Measurements from ENCODE around the gene ANKAR.
"Not testable (repeated sequence)": the region's sequence is repeated elsewhere in the genome, so short reads cannot be mapped to it uniquely, and the experiment has no call there.

- TF ChIP-seq CTCF, POLR2A (IDR thresholded peaks at IDR 0.05): not testable (repeated sequence)
Measured at GRCh38 chr2:189687796-189688195, 13.3 kb downstream of the ANKAR start.
